Spleen (tissue), 7 donors: ENCODE data around the gene USP2.

Source experiments
- POLR2A ChIP-seq, 3 donors: fragments of 450-650 bp; IDR thresholded peaks; one replicate each; pipeline ENCODE4 v1.5.1; 2017; ENCODE audit warnings: antibody characterized with exemption in 3 of 3, mild to moderate bottlenecking in 1 of 3
- POLR2AphosphoS5 ChIP-seq, 3 donors: sonication (generic); formaldehyde crosslinking; IDR thresholded peaks; one replicate each; pipeline ENCODE4 v1.5.1; 2017; ENCODE audit warnings: antibody characterized with exemption in 3 of 3
- TF ChIP-seq, protein P1 (sequence below), 11 experiments: fragments of 200-600 bp in 7 of 11; fragments of 450-650 bp in 4 of 11; sonication (generic) in 4 of 11; IDR thresholded peaks in 8 of 11; conservative IDR thresholded peaks in 3 of 11; 1 replicate in 7 of 11; 2 replicates in 4 of 11; pipeline versions ENCODE4 v1.4.0 to v1.8.0; 2016 to 2021; ENCODE audit warnings: antibody characterized with exemption in 11 of 11, inconsistent platforms in 4 of 11, mild to moderate bottlenecking in 1 of 11
- donor health status: DM: no; HTN: no; CAD: no; lungs with moderate emphysema.
- donor health status: DM: no; HTN: no; CAD: no.
- donor health status: DM: no; HTN: no; CAD: no.

- no peak for TF ChIP-seq POLR2A (IDR thresholded peaks at IDR 0.05)
- no peak for TF ChIP-seq POLR2AphosphoS5 (IDR thresholded peaks at IDR 0.05)
- TF ChIP-seq, protein P1, sequence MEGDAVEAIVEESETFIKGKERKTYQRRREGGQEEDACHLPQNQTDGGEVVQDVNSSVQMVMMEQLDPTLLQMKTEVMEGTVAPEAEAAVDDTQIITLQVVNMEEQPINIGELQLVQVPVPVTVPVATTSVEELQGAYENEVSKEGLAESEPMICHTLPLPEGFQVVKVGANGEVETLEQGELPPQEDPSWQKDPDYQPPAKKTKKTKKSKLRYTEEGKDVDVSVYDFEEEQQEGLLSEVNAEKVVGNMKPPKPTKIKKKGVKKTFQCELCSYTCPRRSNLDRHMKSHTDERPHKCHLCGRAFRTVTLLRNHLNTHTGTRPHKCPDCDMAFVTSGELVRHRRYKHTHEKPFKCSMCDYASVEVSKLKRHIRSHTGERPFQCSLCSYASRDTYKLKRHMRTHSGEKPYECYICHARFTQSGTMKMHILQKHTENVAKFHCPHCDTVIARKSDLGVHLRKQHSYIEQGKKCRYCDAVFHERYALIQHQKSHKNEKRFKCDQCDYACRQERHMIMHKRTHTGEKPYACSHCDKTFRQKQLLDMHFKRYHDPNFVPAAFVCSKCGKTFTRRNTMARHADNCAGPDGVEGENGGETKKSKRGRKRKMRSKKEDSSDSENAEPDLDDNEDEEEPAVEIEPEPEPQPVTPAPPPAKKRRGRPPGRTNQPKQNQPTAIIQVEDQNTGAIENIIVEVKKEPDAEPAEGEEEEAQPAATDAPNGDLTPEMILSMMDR (IDR thresholded peaks at IDR 0.05 in 8 of 11, conservative IDR thresholded peaks at IDR 0.05 in 3 of 11): no peak
Observed at GRCh38 chr11:119347940-119348605, 33.4 kb downstream of the USP2 start.
